Cardiac muscle cell (in vitro differentiated cells and primary cell): ENCODE measurements around the gene ZNF827. TPM values are rescaled to one million over a fixed set of nuclear protein-coding genes. Genes with fewer than 3 reads are reported as not detected.

Experiments
- DNase-seq, 2 donors: peaks; one replicate each; pipeline versions ENCODE4 v3.0.0 to v3.0.0-alpha.2; 2010 to 2017; ENCODE audit warnings: low read depth in 1 of 2, low spot score in 1 of 2
- H3K27ac ChIP-seq: fragments of 200-600 bp; sonication (generic); 2 replicates; pipeline ENCODE4 v1.5.1; 2016
- H3K27me3 ChIP-seq: fragments of 200-600 bp; sonication (generic); 2 replicates; pipeline ENCODE4 v1.6.0; 2016; ENCODE audit warnings: control low read depth
- H3K36me3 ChIP-seq: fragments of 200-600 bp; sonication (generic); 2 replicates; pipeline ENCODE4 v1.5.1; 2016; ENCODE audit warnings: control low read depth
- H3K4me1 ChIP-seq: fragments of 200-600 bp; sonication (generic); 2 replicates; pipeline ENCODE4 v1.8.1; 2017; ENCODE audit warnings: low read depth, mild to moderate bottlenecking, mixed run types
- H3K4me3 ChIP-seq: fragments of 200-600 bp; sonication (generic); 2 replicates; pipeline ENCODE4 v1.5.1; 2016; ENCODE audit warnings: mild to moderate bottlenecking
- H3K9me3 ChIP-seq: fragments of 200-600 bp; sonication (generic); 2 replicates; pipeline ENCODE4 v1.5.1; 2017; ENCODE audit warnings: low read depth, mild to moderate bottlenecking, control low read depth
- CTCF ChIP-seq: IDR thresholded peaks from 2 replicates; pipeline ENCODE4 v1.5.1; 2012; ENCODE audit warnings: low read depth, mild to moderate bottlenecking, low read length
- polyA plus RNA-seq: library from polyadenylated mRNA; unstranded; fragments of >200 nt; fragmentation: Nextera tagmentation; extraction: Ambion mirVana; gene quantifications from 2 replicates; pipeline ENCODE4 v1.2.1, GENCODE V29; 2016
- total RNA-seq: library from RNA; depleted of rRNA; stranded (reverse); fragments of >200 nt; gene quantifications from 2 replicates; pipeline ENCODE4 v1.2.3, GENCODE V29; 2016

The ZNF827 gene
- total and polyA plus RNA-seq, 2 experiments from 2014 or later: 13.2 to 37.3 TPM

- no peaks in the 10 kb centered on the region for H3K27me3 ChIP-seq
- no peaks in the 10 kb centered on the region for H3K4me1 ChIP-seq
- no peak overlapping the region for H3K27ac ChIP-seq
- no peaks in the 10 kb centered on the region for H3K9me3 ChIP-seq
- no peak overlapping the region for H3K4me3 ChIP-seq
- no peak for TF ChIP-seq CTCF
- H3K36me3 ChIP-seq: peaks cover 55% of the 10 kb centered on the region
- DNase-seq: no peak
Measured at GRCh38 chr4:145770124-145770523, 168.5 kb downstream of the ZNF827 start.

- TF ChIP-seq CTCF: no peak
- Histone ChIP-seq H3K27ac (no peak overlapping the region), H3K36me3 (peaks cover 61% of the 10 kb centered on the region), H3K4me1 (no peaks in the 10 kb centered on the region), H3K27me3 (no peaks in the 10 kb centered on the region), H3K4me3 (no peak overlapping the region), H3K9me3 (no peaks in the 10 kb centered on the region)
- no peak for DNase-seq
Measured at GRCh38 chr4:145769450-145770037, 169.1 kb downstream of the ZNF827 start.

GRCh38 chr4:145766273-145766672 lies 172.3 kb downstream of the ZNF827 start:
- H3K27ac ChIP-seq: no peak overlapping the region
- H3K4me3 ChIP-seq: no peak overlapping the region
- no peaks in the 10 kb centered on the region for H3K9me3 ChIP-seq
- DNase-seq: no peak
- H3K4me1 ChIP-seq: no peaks in the 10 kb centered on the region
- no peaks in the 10 kb centered on the region for H3K27me3 ChIP-seq
- no peak for TF ChIP-seq CTCF
- peaks cover 58% of the 10 kb centered on the region for H3K36me3 ChIP-seq

- Histone ChIP-seq H3K4me3 (no peak overlapping the region), H3K36me3 (peaks cover 72% of the 10 kb centered on the region), H3K27ac (no peak overlapping the region), H3K9me3 (no peaks in the 10 kb centered on the region), H3K4me1 (no peaks in the 10 kb centered on the region), H3K27me3 (no peaks in the 10 kb centered on the region)
- DNase-seq: no peak
- TF ChIP-seq CTCF: no peak
Measured at GRCh38 chr4:145763399-145763798, 175.2 kb downstream of the ZNF827 start.

- DNase-seq: no peak
- Histone ChIP-seq H3K4me3 (no peak overlapping the region), H3K36me3 (peaks cover 72% of the 10 kb centered on the region), H3K27me3 (no peaks in the 10 kb centered on the region), H3K4me1 (no peaks in the 10 kb centered on the region), H3K27ac (no peak overlapping the region), H3K9me3 (no peaks in the 10 kb centered on the region)
- TF ChIP-seq CTCF: no peak
Measured at GRCh38 chr4:145762719-145763118, 175.9 kb downstream of the ZNF827 start.
